ENCODE results near the gene GABRA5.

DNA sequence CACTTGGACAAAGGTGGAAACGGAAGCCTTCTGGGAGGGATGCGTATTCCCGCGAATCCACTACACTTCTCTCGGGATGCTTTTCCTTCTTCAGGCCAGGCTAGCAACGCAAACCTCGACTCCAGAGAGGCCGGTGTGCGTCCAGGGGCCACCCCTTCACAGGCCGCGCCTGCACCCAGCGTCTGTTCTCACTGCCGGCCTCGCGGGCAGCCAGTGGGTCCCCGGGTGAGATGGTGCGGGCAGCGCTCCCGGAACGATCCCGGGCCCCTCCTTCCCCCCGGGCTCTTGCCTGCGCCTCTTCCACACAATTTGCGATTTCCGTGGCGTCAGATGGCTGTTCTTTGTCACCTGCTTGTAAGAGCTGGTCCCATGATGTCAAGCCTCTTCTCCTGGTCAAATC, 27.3 kb downstream of the GABRA5 start:
- TF ChIP-seq, protein P1, sequence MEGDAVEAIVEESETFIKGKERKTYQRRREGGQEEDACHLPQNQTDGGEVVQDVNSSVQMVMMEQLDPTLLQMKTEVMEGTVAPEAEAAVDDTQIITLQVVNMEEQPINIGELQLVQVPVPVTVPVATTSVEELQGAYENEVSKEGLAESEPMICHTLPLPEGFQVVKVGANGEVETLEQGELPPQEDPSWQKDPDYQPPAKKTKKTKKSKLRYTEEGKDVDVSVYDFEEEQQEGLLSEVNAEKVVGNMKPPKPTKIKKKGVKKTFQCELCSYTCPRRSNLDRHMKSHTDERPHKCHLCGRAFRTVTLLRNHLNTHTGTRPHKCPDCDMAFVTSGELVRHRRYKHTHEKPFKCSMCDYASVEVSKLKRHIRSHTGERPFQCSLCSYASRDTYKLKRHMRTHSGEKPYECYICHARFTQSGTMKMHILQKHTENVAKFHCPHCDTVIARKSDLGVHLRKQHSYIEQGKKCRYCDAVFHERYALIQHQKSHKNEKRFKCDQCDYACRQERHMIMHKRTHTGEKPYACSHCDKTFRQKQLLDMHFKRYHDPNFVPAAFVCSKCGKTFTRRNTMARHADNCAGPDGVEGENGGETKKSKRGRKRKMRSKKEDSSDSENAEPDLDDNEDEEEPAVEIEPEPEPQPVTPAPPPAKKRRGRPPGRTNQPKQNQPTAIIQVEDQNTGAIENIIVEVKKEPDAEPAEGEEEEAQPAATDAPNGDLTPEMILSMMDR (conservative IDR thresholded peaks at IDR 0.05; ENCODE audit: low read length), result no peak
- no peak for TF ChIP-seq EZH2phosphoT487 (IDR thresholded peaks at IDR 0.05; ENCODE audit: borderline replicate concordance, low read depth, low read length)

All from OCI-LY7 (cell line).